HepG2 (cell line): Measurements from ENCODE around the gene AQP12A. TPM values are rescaled to one million over a fixed set of nuclear protein-coding genes. Genes with fewer than 3 reads are reported as not detected.
A peak's percentile ranks its signal among the peaks of the same experiment; 100 is the strongest.

Experiments used
- ATAC-seq: fragments of 200-7000 bp; cut with Tn5 transposase; 3 replicates; pipeline ENCODE4 v1.9.1; 2020; ENCODE audit warnings: mild to moderate bottlenecking, moderate library complexity
- BruUV-seq: library from RNA; stranded (reverse); fragments of 400-500 nt; replicated peaks from 2 replicates; lab custom pipeline; 2021; lab: Mats Ljungman, UMichigan
- CTCF ChIA-PET: fragments of 300-600 bp; formaldehyde crosslinking; extraction: SDS; loops from one replicate; lab custom pipeline; 2021; ENCODE audit warnings: low total read pairs, inconsistent platforms, low intra/inter-chr PET ratio; lab: Yijun Ruan, JAX
- POLR2A ChIA-PET: fragments of 350-600 bp; sonication (Branson Sonifier 250); formaldehyde crosslinking; loops from one replicate; lab custom pipeline; 2020; ENCODE audit warnings: antibody characterized with exemption, inconsistent platforms; lab: Yijun Ruan, JAX
- DNase-seq: peaks from one replicate; pipeline ENCODE4 v3.0.0-alpha.2; 2015; ENCODE audit warnings: low spot score
- FAIRE-seq: peaks from 3 replicates; lab custom pipeline; 2011; peaks lifted over from hg19 to GRCh38; lab: Jason Lieb, UNC
- H2AFZ ChIP-seq: one replicate; pipeline ENCODE4 v1.6.1; 2011; ENCODE audit warnings: low read length, inconsistent platforms
- H3K27ac ChIP-seq: fragments of 300-600 bp; 3 replicates; pipeline ENCODE4 v1.8.0; 2011; ENCODE audit warnings: mixed run types, mild to moderate bottlenecking, mixed read lengths, low read length, inconsistent platforms; ENCODE audit not compliant: insufficient read depth; ENCODE audit errors: extremely low read length
- H3K27me3 ChIP-seq, 2 experiments: fragments of 200-600 bp in 1 of 2; 2 replicates in 1 of 2; 3 replicates in 1 of 2; pipeline versions ENCODE4 v1.6.0 to v1.8.0; 2011; ENCODE audit warnings: low read length in 2 of 2, mild to moderate bottlenecking in 2 of 2, moderate library complexity in 2 of 2, inconsistent platforms in 1 of 2; ENCODE audit not compliant: insufficient read depth in 2 of 2, control insufficient read depth in 1 of 2
- H3K36me3 ChIP-seq, 2 experiments: fragments of 200-600 bp in 1 of 2; replicated peaks in 1 of 2; 2 replicates in 1 of 2; 3 replicates in 1 of 2; pipeline versions ENCODE4 v1.5.1 to v1.8.0; 2011; ENCODE audit warnings: low read length in 2 of 2, inconsistent platforms in 1 of 2; ENCODE audit not compliant: insufficient read depth in 2 of 2, control insufficient read depth in 1 of 2
- H3K4me1 ChIP-seq: 2 replicates; pipeline ENCODE4 v1.5.1; 2012; ENCODE audit warnings: low read length, inconsistent platforms; ENCODE audit not compliant: insufficient read depth
- H3K4me2 ChIP-seq: 2 replicates; pipeline ENCODE4 v1.6.0; 2011; ENCODE audit warnings: low read depth, low read length, inconsistent platforms
- H3K4me3 ChIP-seq, 3 experiments: fragments of 200-600 bp in 1 of 3; sonication (generic), shearing (Covaris generic) in 1 of 3; replicated peaks in 1 of 3; 2 replicates each; pipeline ENCODE4 v1.5.1; 2011 to 2016; ENCODE audit warnings: low read length in 3 of 3, inconsistent platforms in 2 of 3, low read depth in 2 of 3, mild to moderate bottlenecking in 2 of 3, control low read depth in 1 of 3, mixed read lengths in 1 of 3; ENCODE audit not compliant: insufficient read depth in 1 of 3
- H3K79me2 ChIP-seq: one replicate; pipeline ENCODE4 v1.6.1; 2011; ENCODE audit warnings: low read length, inconsistent platforms; ENCODE audit not compliant: insufficient read depth
- H3K9ac ChIP-seq: 2 replicates; pipeline ENCODE4 v1.6.0; 2011; ENCODE audit warnings: mild to moderate bottlenecking, low read depth, low read length, inconsistent platforms; ENCODE audit not compliant: insufficient read depth
- H3K9me3 ChIP-seq: 2 replicates; pipeline ENCODE4 v1.5.1; 2012; ENCODE audit warnings: mild to moderate bottlenecking, low read length
- H4K20me1 ChIP-seq: 2 replicates; pipeline ENCODE4 v1.6.0; 2011; ENCODE audit warnings: inconsistent platforms, mild to moderate bottlenecking, low read length, moderate library complexity; ENCODE audit not compliant: insufficient read depth
- CHD2 ChIP-seq: IDR thresholded peaks from 2 replicates; pipeline ENCODE4 v1.6.1; 2011; ENCODE audit warnings: low read depth, low read length, improper control_type of control experiment
- ETV5 ChIP-seq: IDR thresholded peaks from 2 replicates; pipeline ENCODE4 v1.6.1; 2018; ENCODE audit warnings: missing biosample characterization, missing genetic modification reagents, inconsistent platforms, borderline replicate concordance
- RAD51 ChIP-seq: fragments of 450-650 bp; IDR thresholded peaks from 2 replicates; pipeline ENCODE4 v1.6.1; 2016; ENCODE audit warnings: borderline replicate concordance
- SCMH1 ChIP-seq: sonication (generic); formaldehyde crosslinking; IDR thresholded peaks from 2 replicates; pipeline ENCODE4 v1.9.0; 2021; ENCODE audit warnings: missing genetic modification reagents, mild to moderate bottlenecking, borderline replicate concordance
- WGBS: methylation state at CpG from one replicate; pipeline ENCODE4 v1.1.6; 2017; ENCODE audit warnings: low lambda C conversion rate; 5-methylcytosine and 5-hydroxymethylcytosine counted together
- in situ Hi-C: cut with HindIII; loops from 2 replicates; pipeline ENCODE4 v1.10.0; 2017; ENCODE audit warnings: low pct_unique_long_range_greater_than_20kb; ENCODE audit not compliant: extremely low pct_ligation_motif_present
- intact Hi-C: fragments of 100-400 bp; cut with micrococcal nuclease; formaldehyde crosslinking; loops from one replicate; pipeline ENCODE4 v1.10.0; 2022; ENCODE audit not compliant: unreplicated experiment
- polyA plus RNA-seq, 8 experiments: library from polyadenylated mRNA; depleted of rRNA in 3 of 8; stranded (reverse) in 7 of 8; unstranded in 1 of 8; fragments of >200 nt; fragmentation: Illumina TruSeq in 4 of 8; extraction: Trizol in 4 of 8; gene quantifications; 2 replicates each; pipeline versions ENCODE4 v1.2.1 to v1.2.3, GENCODE V29; 2011 to 2016; ENCODE audit warnings: low read depth in 4 of 8, missing spikeins in 1 of 8, mixed read lengths in 1 of 8; ENCODE audit not compliant: insufficient read depth in 1 of 8
- total RNA-seq, 5 experiments: library from RNA; depleted of rRNA; stranded (reverse); fragments of >200 nt; fragmentation: Illumina TruSeq; extraction: Trizol; gene quantifications; 2 replicates each; pipeline ENCODE4 v1.2.3, GENCODE V29; 2016; ENCODE audit warnings: low read depth in 1 of 5

Gene AQP12A
- total and polyA plus RNA-seq, 2 of the 13 experiments (the other 11 are each of a cell fraction or from before 2014, with no cell fraction given), result not detected

DNA sequence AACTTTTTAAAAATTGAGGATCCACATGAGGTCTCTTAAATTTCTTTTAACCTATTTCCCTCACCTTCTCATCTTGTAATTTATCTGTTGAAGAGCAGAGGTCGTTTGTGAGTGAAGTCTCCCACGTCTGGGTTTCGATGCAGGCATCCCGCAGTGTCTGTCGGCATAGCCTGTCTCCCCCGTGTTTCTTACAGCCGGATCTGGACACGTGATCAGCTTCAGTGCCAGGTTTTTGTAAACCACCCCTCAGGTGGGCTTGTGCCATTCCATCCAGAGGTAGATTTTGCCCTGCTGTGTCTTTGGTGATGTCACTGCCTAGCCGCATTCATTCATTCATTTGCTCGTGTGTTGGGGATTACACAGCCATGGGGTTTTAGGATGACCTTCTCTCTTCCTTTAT is 16.2 kb downstream of the AQP12A start:
- intact Hi-C loops (no loop called here), in situ Hi-C loops (loop anchor here (10.0 kb wide), 1 partner anchor 183 kb away; no protein-coding TSS in a partner anchor)
- Histone ChIP-seq H2AFZ (no peak overlapping the region), H3K36me3 (no peaks in the 10 kb centered on the region), H3K9ac (no peak overlapping the region), H3K27ac (no peak overlapping the region), H3K4me1 (no peaks in the 10 kb centered on the region), H3K4me3 (no peak overlapping the region), H3K9me3 (no peaks in the 10 kb centered on the region), H3K79me2 (no peaks in the 10 kb centered on the region), H4K20me1 (no peaks in the 10 kb centered on the region), H3K27me3 (peaks cover 34 to 87% of the 10 kb centered on the region in 2 experiments), H3K4me2 (no peak overlapping the region)
- ChIA-PET POLR2A (no interaction called here), CTCF (no interaction called here)
- TF ChIP-seq RAD51 (peak; percentile 20; the same call in 1 of the 2 replicates), ETV5 (CRISPR knock-in tag) (no peak)
- FAIRE-seq (no peak), ATAC-seq (no peak), DNase-seq (no peak)
- 42% methylated on average over 10 of the region's 10 CpGs for WGBS
- no TSS peak for BruUV-seq

DNA sequence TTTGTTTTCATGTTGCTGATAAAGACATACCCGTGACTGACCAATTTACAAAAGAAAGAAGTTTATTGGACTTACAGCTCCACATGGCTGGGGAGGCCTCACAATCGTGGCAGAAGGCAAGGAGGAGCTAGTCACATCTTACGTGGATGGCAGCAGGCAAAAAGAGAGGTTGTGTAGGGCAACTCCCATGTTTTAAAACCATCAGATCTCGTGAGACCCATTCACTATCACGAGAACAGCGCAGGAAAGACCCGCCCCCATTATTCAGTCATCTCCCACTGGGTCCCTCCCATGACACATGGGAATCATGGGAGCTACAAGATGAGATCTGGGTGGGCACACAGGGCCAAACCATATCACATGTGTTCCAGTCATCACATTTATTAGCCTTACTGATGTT is 16.8 kb downstream of the AQP12A start:
- Histone ChIP-seq H3K27me3 (peaks cover 32 to 87% of the 10 kb centered on the region in 2 experiments), H4K20me1 (no peaks in the 10 kb centered on the region), H3K4me2 (no peak overlapping the region), H3K36me3 (no peaks in the 10 kb centered on the region), H3K9me3 (no peaks in the 10 kb centered on the region), H3K27ac (no peak overlapping the region), H2AFZ (no peak overlapping the region), H3K4me1 (no peaks in the 10 kb centered on the region), H3K79me2 (no peaks in the 10 kb centered on the region), H3K9ac (no peak overlapping the region)
- CTCF ChIA-PET, result no interaction called here
- in situ Hi-C loops, result loop anchor here (10.0 kb wide), 1 partner anchor 184 kb away; no protein-coding TSS in a partner anchor
- no peak for DNase-seq
- intact Hi-C loops, result no loop called here
- ATAC-seq, result no peak
- POLR2A ChIA-PET, result no interaction called here
- no TSS peak for BruUV-seq
- TF ChIP-seq CHD2 (0 out of 2 replicates have a peak, but pooled peaks have one; percentile 42), SCMH1 (CRISPR knock-in tag) (no peak)
- TF ChIP-seq, all 625 proteins: peak for 1
- under 1% methylated on average over 7 of the region's 7 CpGs for WGBS
- FAIRE-seq, result no peak
- H3K4me3 ChIP-seq, result no peak overlapping the region
